ENCODE data around the gene ARHGAP26.

DNA sequence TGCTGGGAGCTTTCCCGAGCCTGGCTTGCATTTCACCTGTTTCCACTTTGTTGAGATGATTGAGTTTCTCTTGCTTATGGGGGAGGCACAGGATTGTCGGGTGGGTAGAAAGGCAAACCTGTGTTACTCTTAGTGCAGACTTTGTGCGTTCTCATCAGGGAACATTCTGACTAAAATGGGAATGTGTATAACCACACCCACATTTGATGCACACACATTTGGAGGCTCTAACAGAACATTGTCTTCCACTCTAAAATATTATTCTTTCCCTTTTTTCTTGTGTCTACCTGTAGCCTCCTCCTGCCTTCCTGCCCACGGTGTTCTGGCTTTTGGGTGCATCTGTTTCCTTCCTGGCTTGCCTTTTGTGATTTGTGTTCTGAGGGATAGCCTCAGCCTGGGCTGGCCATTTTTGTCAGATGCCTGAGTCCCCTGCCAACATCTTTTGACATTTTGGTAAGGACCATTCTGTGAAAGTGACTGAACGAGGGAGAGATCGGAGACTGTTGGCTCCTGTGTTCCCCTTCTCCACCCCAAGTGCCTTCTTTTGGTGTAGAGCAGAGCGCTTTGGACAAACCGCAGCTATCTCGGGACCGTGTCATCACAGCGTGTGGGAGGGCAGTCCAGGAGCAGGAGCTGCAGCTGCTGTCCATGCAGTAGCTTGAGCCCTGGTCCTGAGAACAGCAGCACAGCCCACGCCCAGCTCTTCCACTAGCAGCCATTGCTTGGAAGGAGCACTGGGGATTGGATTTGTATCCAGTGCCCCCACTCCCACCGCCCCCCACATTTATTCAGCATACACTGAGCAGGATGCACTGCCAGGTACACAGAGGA lies 101.4 kb downstream of the ARHGAP26 start:
- TF ChIP-seq, protein P1, sequence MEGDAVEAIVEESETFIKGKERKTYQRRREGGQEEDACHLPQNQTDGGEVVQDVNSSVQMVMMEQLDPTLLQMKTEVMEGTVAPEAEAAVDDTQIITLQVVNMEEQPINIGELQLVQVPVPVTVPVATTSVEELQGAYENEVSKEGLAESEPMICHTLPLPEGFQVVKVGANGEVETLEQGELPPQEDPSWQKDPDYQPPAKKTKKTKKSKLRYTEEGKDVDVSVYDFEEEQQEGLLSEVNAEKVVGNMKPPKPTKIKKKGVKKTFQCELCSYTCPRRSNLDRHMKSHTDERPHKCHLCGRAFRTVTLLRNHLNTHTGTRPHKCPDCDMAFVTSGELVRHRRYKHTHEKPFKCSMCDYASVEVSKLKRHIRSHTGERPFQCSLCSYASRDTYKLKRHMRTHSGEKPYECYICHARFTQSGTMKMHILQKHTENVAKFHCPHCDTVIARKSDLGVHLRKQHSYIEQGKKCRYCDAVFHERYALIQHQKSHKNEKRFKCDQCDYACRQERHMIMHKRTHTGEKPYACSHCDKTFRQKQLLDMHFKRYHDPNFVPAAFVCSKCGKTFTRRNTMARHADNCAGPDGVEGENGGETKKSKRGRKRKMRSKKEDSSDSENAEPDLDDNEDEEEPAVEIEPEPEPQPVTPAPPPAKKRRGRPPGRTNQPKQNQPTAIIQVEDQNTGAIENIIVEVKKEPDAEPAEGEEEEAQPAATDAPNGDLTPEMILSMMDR (IDR thresholded peaks at IDR 0.05): no peak
- no peak for TF ChIP-seq POLR2A (IDR thresholded peaks at IDR 0.05)
